ENCODE measurements around the gene KL.

GRCh38 chr13:32976912-32977311 is 39.3 kb upstream of the KL start:
- TF ChIP-seq, protein P1, sequence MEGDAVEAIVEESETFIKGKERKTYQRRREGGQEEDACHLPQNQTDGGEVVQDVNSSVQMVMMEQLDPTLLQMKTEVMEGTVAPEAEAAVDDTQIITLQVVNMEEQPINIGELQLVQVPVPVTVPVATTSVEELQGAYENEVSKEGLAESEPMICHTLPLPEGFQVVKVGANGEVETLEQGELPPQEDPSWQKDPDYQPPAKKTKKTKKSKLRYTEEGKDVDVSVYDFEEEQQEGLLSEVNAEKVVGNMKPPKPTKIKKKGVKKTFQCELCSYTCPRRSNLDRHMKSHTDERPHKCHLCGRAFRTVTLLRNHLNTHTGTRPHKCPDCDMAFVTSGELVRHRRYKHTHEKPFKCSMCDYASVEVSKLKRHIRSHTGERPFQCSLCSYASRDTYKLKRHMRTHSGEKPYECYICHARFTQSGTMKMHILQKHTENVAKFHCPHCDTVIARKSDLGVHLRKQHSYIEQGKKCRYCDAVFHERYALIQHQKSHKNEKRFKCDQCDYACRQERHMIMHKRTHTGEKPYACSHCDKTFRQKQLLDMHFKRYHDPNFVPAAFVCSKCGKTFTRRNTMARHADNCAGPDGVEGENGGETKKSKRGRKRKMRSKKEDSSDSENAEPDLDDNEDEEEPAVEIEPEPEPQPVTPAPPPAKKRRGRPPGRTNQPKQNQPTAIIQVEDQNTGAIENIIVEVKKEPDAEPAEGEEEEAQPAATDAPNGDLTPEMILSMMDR (IDR thresholded peaks at IDR 0.05): no peak
- TF ChIP-seq POLR2A (IDR thresholded peaks at IDR 0.05): no peak
